GM23338 (cell line): ENCODE results near the gene REEP1. TPM values are rescaled to one million over a fixed set of nuclear protein-coding genes. Genes with fewer than 3 reads are reported as not detected.

Experiments used
- ATAC-seq: fragments of 200-7000 bp; cut with Tn5 transposase; 3 replicates; pipeline ENCODE4 v1.9.1; 2020
- DNase-seq: peaks from one replicate; pipeline ENCODE4 v3.0.0-alpha.2; 2015; ENCODE audit warnings: low spot score
- H2AFZ ChIP-seq: fragments of 200-600 bp; sonication (generic); 2 replicates; pipeline ENCODE4 v1.8.0; 2016; ENCODE audit warnings: antibody characterized with exemption, mild to moderate bottlenecking, moderate library complexity
- H3F3A ChIP-seq: fragments of 200-600 bp; sonication (generic); replicated peaks from 2 replicates; pipeline ENCODE4 v1.8.0; 2017; ENCODE audit warnings: antibody characterized with exemption, mixed run types, low read depth
- H3K27ac ChIP-seq: fragments of 200-600 bp; sonication (generic); 2 replicates; pipeline ENCODE4 v1.6.1; 2016; ENCODE audit warnings: low read depth
- H3K27me3 ChIP-seq: fragments of 200-600 bp; sonication (generic); 2 replicates; pipeline ENCODE4 v1.8.0; 2016; ENCODE audit warnings: mild to moderate bottlenecking, mixed run types, moderate library complexity; ENCODE audit not compliant: insufficient read depth
- H3K36me3 ChIP-seq: fragments of 200-600 bp; sonication (generic); 2 replicates; pipeline ENCODE4 v1.8.0; 2016; ENCODE audit warnings: mild to moderate bottlenecking; ENCODE audit not compliant: insufficient read depth
- H3K4me1 ChIP-seq: fragments of 200-600 bp; sonication (generic); 2 replicates; pipeline ENCODE4 v1.8.0; 2016; ENCODE audit warnings: mild to moderate bottlenecking, moderate library complexity; ENCODE audit not compliant: insufficient read depth
- H3K4me2 ChIP-seq: fragments of 200-600 bp; sonication (generic); 2 replicates; pipeline ENCODE4 v1.7.1; 2017; ENCODE audit warnings: mixed run types
- H3K4me3 ChIP-seq: fragments of 200-600 bp; sonication (generic); 2 replicates; pipeline ENCODE4 v1.6.1; 2016; ENCODE audit warnings: mixed run types
- H3K79me2 ChIP-seq: fragments of 200-600 bp; sonication (generic); replicated peaks from 2 replicates; pipeline ENCODE4 v1.8.0; 2017; ENCODE audit warnings: mild to moderate bottlenecking; ENCODE audit not compliant: insufficient read depth
- H3K9me2 ChIP-seq: fragments of 200-600 bp; sonication (generic); 2 replicates; pipeline ENCODE4 v1.8.0; 2017; ENCODE audit not compliant: insufficient read depth
- H4K20me1 ChIP-seq: fragments of 200-600 bp; sonication (generic); replicated peaks from 2 replicates; pipeline ENCODE4 v1.8.0; 2017; ENCODE audit warnings: mild to moderate bottlenecking; ENCODE audit not compliant: insufficient read depth
- H3K27ac Mint-ChIP-seq: 2 replicates; pipeline ENCODE4 v1.8.0; 2020; ENCODE audit warnings: inconsistent platforms, mild to moderate bottlenecking, moderate library complexity, mixed read lengths
- H3K27me3 Mint-ChIP-seq: 3 replicates; pipeline ENCODE4 v1.8.0; 2022; ENCODE audit warnings: low read depth, mild to moderate bottlenecking, moderate library complexity, mixed read lengths, inconsistent platforms; ENCODE audit not compliant: insufficient read depth, poor library complexity
- H3K36me3 Mint-ChIP-seq: 3 replicates; pipeline ENCODE4 v1.8.0; 2021; ENCODE audit warnings: low read depth, mild to moderate bottlenecking, inconsistent platforms, moderate library complexity, mixed read lengths
- H3K4me1 Mint-ChIP-seq: 3 replicates; pipeline ENCODE4 v1.8.0; 2020; ENCODE audit warnings: mild to moderate bottlenecking, inconsistent platforms, mixed read lengths
- H3K4me3 Mint-ChIP-seq: 3 replicates; pipeline ENCODE4 v1.8.0; 2021; ENCODE audit warnings: moderate library complexity, mild to moderate bottlenecking, inconsistent platforms, mixed read lengths
- H3K9me3 Mint-ChIP-seq: 3 replicates; pipeline ENCODE4 v1.8.0; 2020; ENCODE audit warnings: moderate library complexity, mild to moderate bottlenecking, inconsistent platforms, mixed read lengths
- polyA plus RNA-seq: library from polyadenylated mRNA; unstranded; fragments of >200 nt; fragmentation: Nextera tagmentation; extraction: Ambion mirVana; gene quantifications from 2 replicates; pipeline ENCODE4 v1.2.1, GENCODE V29; 2016
- total RNA-seq: library from RNA; depleted of rRNA; stranded (reverse); fragments of >200 nt; shearing (Covaris generic); gene quantifications from 2 replicates; pipeline ENCODE4 v1.2.3, GENCODE V29; 2014
- TF ChIP-seq, protein P1 (sequence below): IDR thresholded peaks from one replicate; pipeline ENCODE4 v1.6.1; 2018; ENCODE audit warnings: antibody characterized with exemption; ENCODE audit not compliant: unreplicated experiment
- TF ChIP-seq, protein P2 (sequence below): fragments of 250-450 bp; sonication (Bioruptor Pico); IDR thresholded peaks from 2 replicates; pipeline ENCODE4 v1.5.0; 2020; ENCODE audit warnings: mild to moderate bottlenecking, moderate library complexity
- TF ChIP-seq, protein P3 (sequence below): IDR thresholded peaks from 2 replicates; pipeline ENCODE4 v1.6.1; 2016; ENCODE audit warnings: antibody characterized with exemption

REEP1 gene
- total and polyA plus RNA-seq, 2 experiments from 2014 or later: 1.6 to 1.8 TPM

DNA sequence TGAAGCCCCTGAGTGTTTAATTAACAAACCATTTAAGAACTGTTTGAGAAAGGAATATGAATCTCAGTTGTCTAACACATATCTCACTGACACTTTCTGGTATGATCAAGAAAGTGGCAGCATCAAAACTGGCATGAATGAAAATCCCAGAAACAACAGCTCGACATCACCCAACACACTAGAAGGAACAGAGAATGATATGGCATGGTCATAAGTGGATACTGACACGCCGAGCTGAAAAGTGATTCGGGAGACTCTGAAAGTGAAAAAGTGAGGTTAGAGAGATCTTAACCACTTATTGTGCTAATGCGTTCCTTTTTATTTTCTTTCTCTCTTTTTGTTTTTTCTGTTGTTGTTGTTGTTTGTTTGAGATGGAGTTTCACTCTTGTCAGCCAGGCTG lies 100.3 kb downstream of the REEP1 start:
- Mint-ChIP-seq H3K27ac (no peak overlapping the region), H3K4me3 (no peak overlapping the region), H3K4me1 (peaks cover 20% of the 10 kb centered on the region), H3K27me3 (peaks cover 6% of the 10 kb centered on the region), H3K9me3 (no peaks in the 10 kb centered on the region), H3K36me3 (no peaks in the 10 kb centered on the region)
- Histone ChIP-seq H3K36me3 (no peaks in the 10 kb centered on the region), H3K27me3 (no peaks in the 10 kb centered on the region), H3F3A (no peaks in the 10 kb centered on the region), H3K4me2 (no peak overlapping the region), H3K4me3 (no peak overlapping the region), H4K20me1 (no peaks in the 10 kb centered on the region), H3K79me2 (no peaks in the 10 kb centered on the region), H2AFZ (no peak overlapping the region), H3K9me2 (no peaks in the 10 kb centered on the region), H3K27ac (no peak overlapping the region), H3K4me1 (peaks cover 7% of the 10 kb centered on the region; the same call in 1 of the 2 replicates)
- DNase-seq (no peak), ATAC-seq (no peak)
- TF ChIP-seq, protein P1, sequence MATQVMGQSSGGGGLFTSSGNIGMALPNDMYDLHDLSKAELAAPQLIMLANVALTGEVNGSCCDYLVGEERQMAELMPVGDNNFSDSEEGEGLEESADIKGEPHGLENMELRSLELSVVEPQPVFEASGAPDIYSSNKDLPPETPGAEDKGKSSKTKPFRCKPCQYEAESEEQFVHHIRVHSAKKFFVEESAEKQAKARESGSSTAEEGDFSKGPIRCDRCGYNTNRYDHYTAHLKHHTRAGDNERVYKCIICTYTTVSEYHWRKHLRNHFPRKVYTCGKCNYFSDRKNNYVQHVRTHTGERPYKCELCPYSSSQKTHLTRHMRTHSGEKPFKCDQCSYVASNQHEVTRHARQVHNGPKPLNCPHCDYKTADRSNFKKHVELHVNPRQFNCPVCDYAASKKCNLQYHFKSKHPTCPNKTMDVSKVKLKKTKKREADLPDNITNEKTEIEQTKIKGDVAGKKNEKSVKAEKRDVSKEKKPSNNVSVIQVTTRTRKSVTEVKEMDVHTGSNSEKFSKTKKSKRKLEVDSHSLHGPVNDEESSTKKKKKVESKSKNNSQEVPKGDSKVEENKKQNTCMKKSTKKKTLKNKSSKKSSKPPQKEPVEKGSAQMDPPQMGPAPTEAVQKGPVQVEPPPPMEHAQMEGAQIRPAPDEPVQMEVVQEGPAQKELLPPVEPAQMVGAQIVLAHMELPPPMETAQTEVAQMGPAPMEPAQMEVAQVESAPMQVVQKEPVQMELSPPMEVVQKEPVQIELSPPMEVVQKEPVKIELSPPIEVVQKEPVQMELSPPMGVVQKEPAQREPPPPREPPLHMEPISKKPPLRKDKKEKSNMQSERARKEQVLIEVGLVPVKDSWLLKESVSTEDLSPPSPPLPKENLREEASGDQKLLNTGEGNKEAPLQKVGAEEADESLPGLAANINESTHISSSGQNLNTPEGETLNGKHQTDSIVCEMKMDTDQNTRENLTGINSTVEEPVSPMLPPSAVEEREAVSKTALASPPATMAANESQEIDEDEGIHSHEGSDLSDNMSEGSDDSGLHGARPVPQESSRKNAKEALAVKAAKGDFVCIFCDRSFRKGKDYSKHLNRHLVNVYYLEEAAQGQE: no peak
- TF ChIP-seq, protein P2, sequence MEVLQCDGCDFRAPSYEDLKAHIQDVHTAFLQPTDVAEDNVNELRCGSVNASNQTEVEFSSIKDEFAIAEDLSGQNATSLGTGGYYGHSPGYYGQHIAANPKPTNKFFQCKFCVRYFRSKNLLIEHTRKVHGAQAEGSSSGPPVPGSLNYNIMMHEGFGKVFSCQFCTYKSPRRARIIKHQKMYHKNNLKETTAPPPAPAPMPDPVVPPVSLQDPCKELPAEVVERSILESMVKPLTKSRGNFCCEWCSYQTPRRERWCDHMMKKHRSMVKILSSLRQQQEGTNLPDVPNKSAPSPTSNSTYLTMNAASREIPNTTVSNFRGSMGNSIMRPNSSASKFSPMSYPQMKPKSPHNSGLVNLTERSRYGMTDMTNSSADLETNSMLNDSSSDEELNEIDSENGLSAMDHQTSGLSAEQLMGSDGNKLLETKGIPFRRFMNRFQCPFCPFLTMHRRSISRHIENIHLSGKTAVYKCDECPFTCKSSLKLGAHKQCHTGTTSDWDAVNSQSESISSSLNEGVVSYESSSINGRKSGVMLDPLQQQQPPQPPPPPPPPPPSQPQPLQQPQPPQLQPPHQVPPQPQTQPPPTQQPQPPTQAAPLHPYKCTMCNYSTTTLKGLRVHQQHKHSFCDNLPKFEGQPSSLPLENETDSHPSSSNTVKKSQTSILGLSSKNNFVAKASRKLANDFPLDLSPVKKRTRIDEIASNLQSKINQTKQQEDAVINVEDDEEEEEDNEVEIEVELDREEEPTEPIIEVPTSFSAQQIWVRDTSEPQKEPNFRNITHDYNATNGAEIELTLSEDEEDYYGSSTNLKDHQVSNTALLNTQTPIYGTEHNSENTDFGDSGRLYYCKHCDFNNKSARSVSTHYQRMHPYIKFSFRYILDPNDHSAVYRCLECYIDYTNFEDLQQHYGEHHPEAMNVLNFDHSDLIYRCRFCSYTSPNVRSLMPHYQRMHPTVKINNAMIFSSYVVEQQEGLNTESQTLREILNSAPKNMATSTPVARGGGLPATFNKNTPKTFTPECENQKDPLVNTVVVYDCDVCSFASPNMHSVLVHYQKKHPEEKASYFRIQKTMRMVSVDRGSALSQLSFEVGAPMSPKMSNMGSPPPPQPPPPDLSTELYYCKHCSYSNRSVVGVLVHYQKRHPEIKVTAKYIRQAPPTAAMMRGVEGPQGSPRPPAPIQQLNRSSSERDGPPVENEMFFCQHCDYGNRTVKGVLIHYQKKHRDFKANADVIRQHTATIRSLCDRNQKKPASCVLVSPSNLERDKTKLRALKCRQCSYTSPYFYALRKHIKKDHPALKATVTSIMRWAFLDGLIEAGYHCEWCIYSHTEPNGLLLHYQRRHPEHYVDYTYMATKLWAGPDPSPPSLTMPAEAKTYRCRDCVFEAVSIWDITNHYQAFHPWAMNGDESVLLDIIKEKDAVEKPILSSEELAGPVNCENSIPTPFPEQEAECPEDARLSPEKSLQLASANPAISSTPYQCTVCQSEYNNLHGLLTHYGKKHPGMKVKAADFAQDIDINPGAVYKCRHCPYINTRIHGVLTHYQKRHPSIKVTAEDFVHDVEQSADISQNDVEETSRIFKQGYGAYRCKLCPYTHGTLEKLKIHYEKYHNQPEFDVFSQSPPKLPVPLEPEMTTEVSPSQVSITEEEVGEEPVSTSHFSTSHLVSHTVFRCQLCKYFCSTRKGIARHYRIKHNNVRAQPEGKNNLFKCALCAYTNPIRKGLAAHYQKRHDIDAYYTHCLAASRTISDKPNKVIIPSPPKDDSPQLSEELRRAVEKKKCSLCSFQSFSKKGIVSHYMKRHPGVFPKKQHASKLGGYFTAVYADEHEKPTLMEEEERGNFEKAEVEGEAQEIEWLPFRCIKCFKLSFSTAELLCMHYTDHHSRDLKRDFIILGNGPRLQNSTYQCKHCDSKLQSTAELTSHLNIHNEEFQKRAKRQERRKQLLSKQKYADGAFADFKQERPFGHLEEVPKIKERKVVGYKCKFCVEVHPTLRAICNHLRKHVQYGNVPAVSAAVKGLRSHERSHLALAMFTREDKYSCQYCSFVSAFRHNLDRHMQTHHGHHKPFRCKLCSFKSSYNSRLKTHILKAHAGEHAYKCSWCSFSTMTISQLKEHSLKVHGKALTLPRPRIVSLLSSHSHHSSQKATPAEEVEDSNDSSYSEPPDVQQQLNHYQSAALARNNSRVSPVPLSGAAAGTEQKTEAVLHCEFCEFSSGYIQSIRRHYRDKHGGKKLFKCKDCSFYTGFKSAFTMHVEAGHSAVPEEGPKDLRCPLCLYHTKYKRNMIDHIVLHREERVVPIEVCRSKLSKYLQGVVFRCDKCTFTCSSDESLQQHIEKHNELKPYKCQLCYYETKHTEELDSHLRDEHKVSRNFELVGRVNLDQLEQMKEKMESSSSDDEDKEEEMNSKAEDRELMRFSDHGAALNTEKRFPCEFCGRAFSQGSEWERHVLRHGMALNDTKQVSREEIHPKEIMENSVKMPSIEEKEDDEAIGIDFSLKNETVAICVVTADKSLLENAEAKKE (CRISPR knock-in tag): no peak
- TF ChIP-seq, protein P3, sequence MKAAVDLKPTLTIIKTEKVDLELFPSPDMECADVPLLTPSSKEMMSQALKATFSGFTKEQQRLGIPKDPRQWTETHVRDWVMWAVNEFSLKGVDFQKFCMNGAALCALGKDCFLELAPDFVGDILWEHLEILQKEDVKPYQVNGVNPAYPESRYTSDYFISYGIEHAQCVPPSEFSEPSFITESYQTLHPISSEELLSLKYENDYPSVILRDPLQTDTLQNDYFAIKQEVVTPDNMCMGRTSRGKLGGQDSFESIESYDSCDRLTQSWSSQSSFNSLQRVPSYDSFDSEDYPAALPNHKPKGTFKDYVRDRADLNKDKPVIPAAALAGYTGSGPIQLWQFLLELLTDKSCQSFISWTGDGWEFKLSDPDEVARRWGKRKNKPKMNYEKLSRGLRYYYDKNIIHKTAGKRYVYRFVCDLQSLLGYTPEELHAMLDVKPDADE: no peak
